SIG-M5 (cell line): ENCODE results near the gene GORAB.
A peak's percentile ranks its signal among the peaks of the same experiment; 100 is the strongest.

Source experiments
- DNase-seq: peaks from one replicate; lab custom pipeline; 2025; lab: John Stamatoyannopoulos, UW

Gene GORAB

DNA sequence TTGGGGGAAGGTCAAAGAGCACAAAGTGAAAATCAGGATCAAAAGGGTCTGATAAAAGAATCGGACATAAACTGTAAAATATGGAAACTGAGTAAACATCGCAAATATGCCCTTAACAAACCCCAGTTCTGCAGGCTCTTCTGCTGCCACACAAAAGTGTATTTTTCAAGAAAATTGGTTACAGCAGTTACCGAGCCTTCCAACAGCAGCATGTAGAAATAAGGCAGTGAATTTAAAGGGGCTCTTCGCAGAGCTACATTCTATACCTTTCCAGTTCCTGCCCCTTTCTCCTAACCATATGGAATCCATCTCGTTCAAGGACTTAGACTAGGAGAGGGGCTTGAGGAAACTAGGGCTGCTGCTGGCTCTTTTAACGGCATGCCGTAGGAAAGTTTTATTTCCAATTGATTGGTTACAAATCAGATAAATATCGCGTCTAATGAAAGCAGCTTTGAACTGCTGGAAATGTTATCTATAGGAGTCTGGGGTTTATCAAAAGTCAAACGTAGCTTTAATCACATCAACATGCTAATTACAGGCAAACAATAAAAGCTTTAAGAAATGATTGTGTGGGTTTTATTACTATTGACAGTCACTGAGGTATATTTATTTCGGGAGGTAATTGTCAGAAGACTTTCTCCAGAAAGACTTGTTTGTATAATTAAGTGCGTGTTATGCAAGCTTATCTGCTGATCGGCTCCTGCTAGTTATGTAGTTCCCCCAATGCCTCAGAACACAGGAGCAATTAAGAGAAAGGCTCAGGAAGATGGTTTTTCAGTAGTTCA, 59.1 kb downstream of the GORAB start:
- no peak for DNase-seq

- no peak for DNase-seq
These were observed 60.7 kb downstream of the GORAB start for GRCh38 chr1:170592591-170593111.

DNA sequence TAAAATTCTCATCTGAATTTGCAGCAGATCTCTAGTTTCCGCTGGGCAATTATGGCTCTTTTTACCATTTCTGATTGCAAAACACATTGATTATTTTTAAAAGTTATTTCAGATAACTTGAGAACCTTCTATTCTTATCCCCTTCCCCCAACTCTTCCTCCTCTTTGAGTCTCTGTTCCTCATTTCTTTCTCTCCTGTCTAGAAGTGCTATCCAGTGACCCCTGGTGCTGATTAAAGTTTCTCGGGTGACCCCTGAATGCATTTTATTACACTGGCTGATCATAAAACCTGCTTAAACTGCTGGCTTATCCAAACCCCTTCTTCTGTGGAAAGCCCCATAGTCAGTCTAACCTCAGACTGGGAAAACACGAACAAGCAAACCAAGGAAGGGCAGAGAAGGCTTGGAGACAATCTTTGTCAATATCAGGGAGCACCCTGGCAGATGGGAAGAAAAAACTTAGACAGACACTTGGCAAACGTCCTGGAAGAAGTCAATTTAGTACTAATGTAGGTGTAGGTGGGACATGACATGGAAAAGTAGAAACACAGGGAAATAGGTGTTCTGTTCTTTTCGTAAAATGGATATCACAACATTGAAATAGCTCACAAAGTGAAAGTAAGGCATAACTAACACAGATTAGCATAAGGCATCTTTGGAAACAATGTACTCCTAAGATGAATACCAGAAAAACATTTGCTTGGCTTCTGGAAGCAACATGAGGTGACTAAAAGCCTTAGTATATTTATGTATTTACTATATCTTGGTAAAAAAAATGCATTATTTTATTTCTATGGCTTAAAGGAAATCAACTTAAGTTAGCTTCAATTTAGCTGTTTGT, 61.4 kb downstream of the GORAB start:
- DNase-seq = peak; percentile 5

- no peak for DNase-seq
These were observed 62.2 kb downstream of the GORAB start for GRCh38 chr1:170594066-170594626.

- no peak for DNase-seq
These were observed 64.7 kb downstream of the GORAB start for GRCh38 chr1:170596701-170597100.

- no peak for DNase-seq
These were observed 66.7 kb downstream of the GORAB start for GRCh38 chr1:170598618-170599017.

DNA sequence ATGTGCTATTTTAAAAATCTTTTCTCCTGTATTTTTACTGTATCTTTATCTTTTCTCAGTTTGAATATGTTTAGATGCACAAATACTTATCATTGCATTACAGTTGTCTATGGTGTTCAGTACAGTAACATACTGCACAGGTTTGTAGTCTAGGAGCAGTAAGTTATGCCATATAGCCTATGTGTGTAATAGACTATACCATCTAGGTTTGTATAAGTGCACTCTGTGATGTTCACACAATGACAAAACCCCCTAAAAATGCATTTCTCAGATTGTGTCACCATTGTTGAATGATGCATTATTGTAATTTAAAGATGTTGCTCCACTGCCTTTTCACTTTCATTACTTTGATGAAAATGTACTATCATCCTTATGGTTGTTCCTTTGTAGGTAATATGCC, 67.1 kb downstream of the GORAB start:
- DNase-seq = no peak

- DNase-seq = no peak
These were observed 69.9 kb downstream of the GORAB start for GRCh38 chr1:170601866-170602265.
